Panc1 (cell line): Measurements from ENCODE around the gene SPDYE6. TPM values are rescaled to one million over a fixed set of nuclear protein-coding genes. Genes with fewer than 3 reads are reported as not detected.

Experiments used
- ATAC-seq: fragments of 200-7000 bp; cut with Tn5 transposase; 2 replicates; pipeline ENCODE4 v1.9.1; 2020; ENCODE audit warnings: mild to moderate bottlenecking, moderate library complexity
- BruUV-seq: library from RNA; stranded (reverse); fragments of 400-500 nt; replicated peaks from 2 replicates; lab custom pipeline; 2021; lab: Mats Ljungman, UMichigan
- CTCF ChIA-PET: fragments of 300-600 bp; sonication (Branson Sonifier 250); formaldehyde crosslinking; loops from one replicate; lab custom pipeline; 2022; ENCODE audit warnings: antibody characterized with exemption; lab: Charles Lee
- POLR2A ChIA-PET: fragments of 300-600 bp; sonication (Branson Sonifier 250); formaldehyde crosslinking; loops from one replicate; lab custom pipeline; 2022; ENCODE audit warnings: antibody characterized with exemption; lab: Charles Lee
- DNase-seq: peaks from one replicate; pipeline ENCODE4 v3.0.0-alpha.2; 2010; ENCODE audit warnings: low read depth, low spot score
- H3K27ac ChIP-seq: 2 replicates; pipeline ENCODE4 v1.5.1; 2011; ENCODE audit warnings: mild to moderate bottlenecking, low read length, inconsistent platforms
- H3K27me3 ChIP-seq: fragments of 200-500 bp; sonication (Bioruptor generic); 2 replicates; pipeline ENCODE4 v1.6.0; 2014; ENCODE audit warnings: low read length, inconsistent platforms; ENCODE audit not compliant: control insufficient read depth, insufficient read depth
- H3K36me3 ChIP-seq: fragments of 200-500 bp; sonication (Bioruptor generic); 2 replicates; pipeline ENCODE4 v1.5.1; 2014; ENCODE audit warnings: inconsistent platforms, mild to moderate bottlenecking, low read length, moderate library complexity; ENCODE audit not compliant: control insufficient read depth, insufficient read depth
- H3K4me1 ChIP-seq: 2 replicates; pipeline ENCODE4 v1.5.1; 2011; ENCODE audit warnings: inconsistent platforms, mild to moderate bottlenecking, low read length, moderate library complexity; ENCODE audit not compliant: control insufficient read depth, insufficient read depth
- H3K4me3 ChIP-seq, 2 experiments: 2 replicates each; pipeline ENCODE4 v1.5.1; 2011 to 2012; ENCODE audit warnings: low read depth in 2 of 2, low read length in 2 of 2, mild to moderate bottlenecking in 2 of 2, inconsistent platforms in 1 of 2, moderate library complexity in 1 of 2
- H3K9me3 ChIP-seq: fragments of 200-500 bp; sonication (Bioruptor generic); 2 replicates; pipeline ENCODE4 v1.5.1; 2014; ENCODE audit warnings: low read depth, mild to moderate bottlenecking, inconsistent platforms, low read length, moderate library complexity; ENCODE audit not compliant: control insufficient read depth, insufficient read depth
- CTCF ChIP-seq: fragments of 450-650 bp; IDR thresholded peaks from 2 replicates; pipeline ENCODE4 v1.5.1; 2017; ENCODE audit warnings: mild to moderate bottlenecking
- POLR2AphosphoS5 ChIP-seq: IDR thresholded peaks from 2 replicates; pipeline ENCODE4 v1.6.1; 2012; ENCODE audit warnings: mild to moderate bottlenecking, low read depth, low read length, moderate library complexity
- SIN3A ChIP-seq: IDR thresholded peaks from 2 replicates; pipeline ENCODE4 v1.6.1; 2012; ENCODE audit warnings: low read depth, mild to moderate bottlenecking, low read length, moderate library complexity, borderline replicate concordance; ENCODE audit not compliant: insufficient read depth
- TCF7L2 ChIP-seq: IDR thresholded peaks from 2 replicates; pipeline ENCODE4 v1.6.1; 2011; ENCODE audit warnings: mild to moderate bottlenecking, low read depth, low read length, inconsistent platforms
- in situ Hi-C: cut with HindIII; loops from 2 replicates; pipeline ENCODE4 v1.10.0; 2016; ENCODE audit warnings: low sequenced_read_pairs, low pct_unique_long_range_greater_than_20kb
- intact Hi-C: fragments of 100-400 bp; cut with micrococcal nuclease; formaldehyde crosslinking; loops from one replicate; pipeline ENCODE4 v1.10.0; 2022; ENCODE audit not compliant: unreplicated experiment
- total RNA-seq: library from RNA; stranded (reverse); gene quantifications from one replicate; pipeline ENCODE4 v1.2.1, GENCODE V29; 2021; ENCODE audit not compliant: unreplicated experiment
- TF ChIP-seq, protein P1 (sequence below), 2 experiments: IDR thresholded peaks; 2 replicates each; pipeline ENCODE4 v1.6.1; 2011 to 2012; ENCODE audit warnings: low read depth in 2 of 2, control low read depth in 1 of 2, low read length in 1 of 2, mild to moderate bottlenecking in 1 of 2, moderate library complexity in 1 of 2; ENCODE audit not compliant: insufficient read depth in 1 of 2

The SPDYE6 gene
- total RNA-seq, 1 experiment from 2014 or later, result not detected

DNA sequence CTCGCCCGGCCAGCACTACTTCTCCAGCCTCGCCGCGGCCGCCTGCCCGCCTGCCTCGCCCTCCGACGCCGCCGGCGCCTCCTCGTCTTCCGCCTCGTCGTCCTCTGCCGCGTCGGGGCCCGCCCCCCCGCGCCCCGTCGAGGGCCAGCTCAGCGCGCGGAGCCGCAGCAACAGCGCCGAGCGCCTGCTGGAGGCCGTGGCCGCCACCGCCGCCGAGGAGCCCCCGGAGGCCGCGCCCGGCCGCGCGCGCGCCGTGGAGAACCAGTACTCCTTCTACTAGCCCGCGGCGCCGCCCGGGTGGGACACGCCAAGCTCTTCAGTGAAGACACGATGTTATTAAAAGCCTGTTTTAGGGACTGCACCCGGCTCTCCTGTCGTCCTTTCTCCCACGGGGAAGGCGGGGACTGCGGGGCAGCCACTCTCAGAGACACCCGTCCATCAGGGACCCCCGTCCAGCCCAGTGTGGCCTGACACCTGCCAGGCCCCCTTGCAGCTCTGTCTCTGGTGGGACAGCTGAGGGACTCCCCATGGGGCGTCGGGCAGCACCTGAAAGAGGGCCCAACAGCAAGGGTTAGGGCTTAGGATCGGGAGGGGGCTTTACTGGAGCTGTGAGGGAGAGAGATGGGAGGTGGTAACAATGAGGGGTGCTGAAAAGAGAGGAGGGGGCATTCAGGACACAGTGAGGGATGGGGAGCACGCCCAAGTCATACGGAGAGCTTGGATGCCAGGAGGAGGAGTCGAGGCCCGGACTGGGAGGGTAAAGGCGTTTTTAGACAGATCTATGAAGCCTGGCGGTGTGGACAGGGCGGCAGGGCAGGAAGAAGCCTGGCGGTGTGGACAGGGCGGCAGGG lies 34.7 kb downstream of the SPDYE6 start:
- intact Hi-C loops, result no loop called here
- Histone ChIP-seq H3K27me3 (no peaks in the 10 kb centered on the region), H3K27ac (no peak overlapping the region), H3K9me3 (no peaks in the 10 kb centered on the region), H3K4me1 (no peaks in the 10 kb centered on the region), H3K36me3 (no peaks in the 10 kb centered on the region), H3K4me3 (no peak overlapping the region)
- ATAC-seq (peak; percentile 45; the same call in 1 of the 2 replicates), DNase-seq (no peak)
- 0 out of 2 replicates have a peak, but pooled peaks have one; percentile 12 for TF ChIP-seq CTCF
- TF ChIP-seq, protein P1, sequence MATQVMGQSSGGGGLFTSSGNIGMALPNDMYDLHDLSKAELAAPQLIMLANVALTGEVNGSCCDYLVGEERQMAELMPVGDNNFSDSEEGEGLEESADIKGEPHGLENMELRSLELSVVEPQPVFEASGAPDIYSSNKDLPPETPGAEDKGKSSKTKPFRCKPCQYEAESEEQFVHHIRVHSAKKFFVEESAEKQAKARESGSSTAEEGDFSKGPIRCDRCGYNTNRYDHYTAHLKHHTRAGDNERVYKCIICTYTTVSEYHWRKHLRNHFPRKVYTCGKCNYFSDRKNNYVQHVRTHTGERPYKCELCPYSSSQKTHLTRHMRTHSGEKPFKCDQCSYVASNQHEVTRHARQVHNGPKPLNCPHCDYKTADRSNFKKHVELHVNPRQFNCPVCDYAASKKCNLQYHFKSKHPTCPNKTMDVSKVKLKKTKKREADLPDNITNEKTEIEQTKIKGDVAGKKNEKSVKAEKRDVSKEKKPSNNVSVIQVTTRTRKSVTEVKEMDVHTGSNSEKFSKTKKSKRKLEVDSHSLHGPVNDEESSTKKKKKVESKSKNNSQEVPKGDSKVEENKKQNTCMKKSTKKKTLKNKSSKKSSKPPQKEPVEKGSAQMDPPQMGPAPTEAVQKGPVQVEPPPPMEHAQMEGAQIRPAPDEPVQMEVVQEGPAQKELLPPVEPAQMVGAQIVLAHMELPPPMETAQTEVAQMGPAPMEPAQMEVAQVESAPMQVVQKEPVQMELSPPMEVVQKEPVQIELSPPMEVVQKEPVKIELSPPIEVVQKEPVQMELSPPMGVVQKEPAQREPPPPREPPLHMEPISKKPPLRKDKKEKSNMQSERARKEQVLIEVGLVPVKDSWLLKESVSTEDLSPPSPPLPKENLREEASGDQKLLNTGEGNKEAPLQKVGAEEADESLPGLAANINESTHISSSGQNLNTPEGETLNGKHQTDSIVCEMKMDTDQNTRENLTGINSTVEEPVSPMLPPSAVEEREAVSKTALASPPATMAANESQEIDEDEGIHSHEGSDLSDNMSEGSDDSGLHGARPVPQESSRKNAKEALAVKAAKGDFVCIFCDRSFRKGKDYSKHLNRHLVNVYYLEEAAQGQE (IDR thresholded peaks at IDR 0.05; ENCODE audit: insufficient read depth in 1 of 2, low read depth in 2 of 2, low read length in 1 of 2), result no peak
- in situ Hi-C loops, result no loop called here
- BruUV-seq, result no TSS peak
- ChIA-PET POLR2A (no interaction called here), CTCF (no interaction called here)

DNA sequence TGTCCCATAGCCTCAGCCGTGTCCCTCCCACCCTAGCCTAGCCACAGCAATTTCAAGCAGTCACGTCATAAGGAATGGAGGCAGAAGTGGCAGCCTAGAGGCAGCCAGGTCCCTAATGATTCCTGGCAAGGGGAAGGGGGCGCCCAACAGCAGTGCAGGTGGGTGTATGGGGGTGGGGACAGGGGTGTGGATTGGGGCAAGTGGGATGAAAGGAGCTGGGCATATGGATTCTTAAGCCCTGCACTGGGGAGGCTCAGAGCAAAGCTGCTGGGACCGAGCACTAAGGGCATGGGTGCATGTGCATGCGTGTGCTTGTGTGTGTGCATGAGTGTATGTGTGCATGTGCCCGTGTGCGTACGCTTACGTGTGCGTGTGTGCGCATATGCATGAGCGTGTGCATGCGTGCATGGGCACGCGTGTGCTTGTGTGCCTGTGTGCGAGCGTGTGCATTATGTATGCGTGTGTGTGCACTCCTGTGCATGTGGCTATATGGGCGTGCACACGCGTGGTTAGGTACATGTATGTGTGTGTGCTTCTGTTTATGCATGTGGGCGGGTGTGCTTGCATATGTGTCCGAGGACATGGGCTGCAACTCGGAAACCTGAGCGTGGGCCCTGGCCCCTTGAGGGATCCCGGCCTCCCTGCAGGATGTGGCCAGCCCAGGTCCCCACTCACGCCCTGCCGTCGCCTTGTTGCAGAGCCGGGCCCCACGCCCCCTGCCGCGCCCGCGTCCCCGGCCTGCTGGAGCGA lies 35.5 kb downstream of the SPDYE6 start:
- POLR2A ChIA-PET, result no interaction called here
- no peaks in the 10 kb centered on the region for H3K36me3 ChIP-seq
- TF ChIP-seq SIN3A (no peak), TCF7L2 (no peak), POLR2AphosphoS5 (no peak), CTCF (no peak)
- TF ChIP-seq, protein P1 (IDR thresholded peaks at IDR 0.05; ENCODE audit: insufficient read depth in 1 of 2, low read depth in 2 of 2, low read length in 1 of 2), result no peak
- no TSS peak for BruUV-seq
- no peaks in the 10 kb centered on the region for H3K4me1 ChIP-seq
- no peak overlapping the region for H3K27ac ChIP-seq
- in situ Hi-C loops (no loop called here), intact Hi-C loops (no loop called here)
- ATAC-seq, result no peak
- CTCF ChIA-PET, result no interaction called here
- H3K4me3 ChIP-seq, result no peak overlapping the region
- DNase-seq, result no peak
- H3K27me3 ChIP-seq, result no peaks in the 10 kb centered on the region
- H3K9me3 ChIP-seq, result no peaks in the 10 kb centered on the region
